ENCODE measurements around the gene CHAMP1. TPM values are rescaled to one million over a fixed set of nuclear protein-coding genes. Genes with fewer than 3 reads are reported as not detected.

CHAMP1 gene
- total and polyA plus RNA-seq, 2 of the 13 experiments (the other 11 are each of a cell fraction or from before 2014, with no cell fraction given) = 8.4 to 9.7 TPM

GRCh38 chr13:114341003-114341777 lies 26.9 kb downstream of the CHAMP1 start (continued):
- TF ChIP-seq, protein P1, sequence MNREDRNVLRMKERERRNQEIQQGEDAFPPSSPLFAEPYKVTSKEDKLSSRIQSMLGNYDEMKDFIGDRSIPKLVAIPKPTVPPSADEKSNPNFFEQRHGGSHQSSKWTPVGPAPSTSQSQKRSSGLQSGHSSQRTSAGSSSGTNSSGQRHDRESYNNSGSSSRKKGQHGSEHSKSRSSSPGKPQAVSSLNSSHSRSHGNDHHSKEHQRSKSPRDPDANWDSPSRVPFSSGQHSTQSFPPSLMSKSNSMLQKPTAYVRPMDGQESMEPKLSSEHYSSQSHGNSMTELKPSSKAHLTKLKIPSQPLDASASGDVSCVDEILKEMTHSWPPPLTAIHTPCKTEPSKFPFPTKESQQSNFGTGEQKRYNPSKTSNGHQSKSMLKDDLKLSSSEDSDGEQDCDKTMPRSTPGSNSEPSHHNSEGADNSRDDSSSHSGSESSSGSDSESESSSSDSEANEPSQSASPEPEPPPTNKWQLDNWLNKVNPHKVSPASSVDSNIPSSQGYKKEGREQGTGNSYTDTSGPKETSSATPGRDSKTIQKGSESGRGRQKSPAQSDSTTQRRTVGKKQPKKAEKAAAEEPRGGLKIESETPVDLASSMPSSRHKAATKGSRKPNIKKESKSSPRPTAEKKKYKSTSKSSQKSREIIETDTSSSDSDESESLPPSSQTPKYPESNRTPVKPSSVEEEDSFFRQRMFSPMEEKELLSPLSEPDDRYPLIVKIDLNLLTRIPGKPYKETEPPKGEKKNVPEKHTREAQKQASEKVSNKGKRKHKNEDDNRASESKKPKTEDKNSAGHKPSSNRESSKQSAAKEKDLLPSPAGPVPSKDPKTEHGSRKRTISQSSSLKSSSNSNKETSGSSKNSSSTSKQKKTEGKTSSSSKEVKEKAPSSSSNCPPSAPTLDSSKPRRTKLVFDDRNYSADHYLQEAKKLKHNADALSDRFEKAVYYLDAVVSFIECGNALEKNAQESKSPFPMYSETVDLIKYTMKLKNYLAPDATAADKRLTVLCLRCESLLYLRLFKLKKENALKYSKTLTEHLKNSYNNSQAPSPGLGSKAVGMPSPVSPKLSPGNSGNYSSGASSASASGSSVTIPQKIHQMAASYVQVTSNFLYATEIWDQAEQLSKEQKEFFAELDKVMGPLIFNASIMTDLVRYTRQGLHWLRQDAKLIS (CRISPR knock-in tag; IDR thresholded peaks at IDR 0.05) = no peak
- TF ChIP-seq AHR (CRISPR knock-in tag; IDR thresholded peaks at IDR 0.05) = no peak
- no peak for TF ChIP-seq ZNF558 (CRISPR knock-in tag; IDR thresholded peaks at IDR 0.05; ENCODE audit: borderline replicate concordance)
- TF ChIP-seq ZSCAN21 (CRISPR knock-in tag; IDR thresholded peaks at IDR 0.05; ENCODE audit: borderline replicate concordance) = no peak
- no peak for TF ChIP-seq ZNF282 (IDR thresholded peaks at IDR 0.05; ENCODE audit: partially characterized antibody)
- no peak for TF ChIP-seq MAX (IDR thresholded peaks at IDR 0.05)
- no peak for TF ChIP-seq TMF1 (CRISPR knock-in tag; IDR thresholded peaks at IDR 0.05; ENCODE audit: low read depth)
- TF ChIP-seq ATF5 (CRISPR knock-in tag; IDR thresholded peaks at IDR 0.05; ENCODE audit: low read depth) = no peak
- TF ChIP-seq ZNF747 (CRISPR knock-in tag; IDR thresholded peaks at IDR 0.05; ENCODE audit: borderline replicate concordance) = no peak
- no peak for TF ChIP-seq HMGXB4 (CRISPR knock-in tag; IDR thresholded peaks at IDR 0.05; ENCODE audit: borderline replicate concordance in 1 of 2, low read depth in 1 of 2)
- no peak for TF ChIP-seq IRX3 (CRISPR knock-in tag; IDR thresholded peaks at IDR 0.05; ENCODE audit: borderline replicate concordance, low read depth)
- TF ChIP-seq ZKSCAN5 (CRISPR knock-in tag; IDR thresholded peaks at IDR 0.05) = no peak
- no peak for TF ChIP-seq FOXC1 (CRISPR knock-in tag; IDR thresholded peaks at IDR 0.05; ENCODE audit: borderline replicate concordance)
- TF ChIP-seq, protein P2, sequence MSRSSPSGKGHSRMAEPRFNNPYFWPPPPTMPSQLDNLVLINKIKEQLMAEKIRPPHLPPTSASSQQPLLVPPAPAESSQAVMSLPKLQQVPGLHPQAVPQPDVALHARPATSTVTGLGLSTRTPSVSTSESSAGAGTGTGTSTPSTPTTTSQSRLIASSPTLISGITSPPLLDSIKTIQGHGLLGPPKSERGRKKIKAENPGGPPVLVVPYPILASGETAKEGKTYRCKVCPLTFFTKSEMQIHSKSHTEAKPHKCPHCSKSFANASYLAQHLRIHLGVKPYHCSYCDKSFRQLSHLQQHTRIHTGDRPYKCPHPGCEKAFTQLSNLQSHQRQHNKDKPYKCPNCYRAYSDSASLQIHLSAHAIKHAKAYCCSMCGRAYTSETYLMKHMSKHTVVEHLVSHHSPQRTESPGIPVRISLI (CRISPR knock-in tag; IDR thresholded peaks at IDR 0.05; ENCODE audit: borderline replicate concordance) = no peak
- TF ChIP-seq, protein P3, sequence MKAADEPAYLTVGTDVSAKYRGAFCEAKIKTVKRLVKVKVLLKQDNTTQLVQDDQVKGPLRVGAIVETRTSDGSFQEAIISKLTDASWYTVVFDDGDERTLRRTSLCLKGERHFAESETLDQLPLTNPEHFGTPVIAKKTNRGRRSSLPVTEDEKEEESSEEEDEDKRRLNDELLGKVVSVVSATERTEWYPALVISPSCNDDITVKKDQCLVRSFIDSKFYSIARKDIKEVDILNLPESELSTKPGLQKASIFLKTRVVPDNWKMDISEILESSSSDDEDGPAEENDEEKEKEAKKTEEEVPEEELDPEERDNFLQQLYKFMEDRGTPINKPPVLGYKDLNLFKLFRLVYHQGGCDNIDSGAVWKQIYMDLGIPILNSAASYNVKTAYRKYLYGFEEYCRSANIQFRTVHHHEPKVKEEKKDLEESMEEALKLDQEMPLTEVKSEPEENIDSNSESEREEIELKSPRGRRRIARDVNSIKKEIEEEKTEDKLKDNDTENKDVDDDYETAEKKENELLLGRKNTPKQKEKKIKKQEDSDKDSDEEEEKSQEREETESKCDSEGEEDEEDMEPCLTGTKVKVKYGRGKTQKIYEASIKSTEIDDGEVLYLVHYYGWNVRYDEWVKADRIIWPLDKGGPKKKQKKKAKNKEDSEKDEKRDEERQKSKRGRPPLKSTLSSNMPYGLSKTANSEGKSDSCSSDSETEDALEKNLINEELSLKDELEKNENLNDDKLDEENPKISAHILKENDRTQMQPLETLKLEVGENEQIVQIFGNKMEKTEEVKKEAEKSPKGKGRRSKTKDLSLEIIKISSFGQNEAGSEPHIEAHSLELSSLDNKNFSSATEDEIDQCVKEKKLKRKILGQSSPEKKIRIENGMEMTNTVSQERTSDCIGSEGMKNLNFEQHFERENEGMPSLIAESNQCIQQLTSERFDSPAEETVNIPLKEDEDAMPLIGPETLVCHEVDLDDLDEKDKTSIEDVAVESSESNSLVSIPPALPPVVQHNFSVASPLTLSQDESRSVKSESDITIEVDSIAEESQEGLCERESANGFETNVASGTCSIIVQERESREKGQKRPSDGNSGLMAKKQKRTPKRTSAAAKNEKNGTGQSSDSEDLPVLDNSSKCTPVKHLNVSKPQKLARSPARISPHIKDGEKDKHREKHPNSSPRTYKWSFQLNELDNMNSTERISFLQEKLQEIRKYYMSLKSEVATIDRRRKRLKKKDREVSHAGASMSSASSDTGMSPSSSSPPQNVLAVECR (CRISPR knock-in tag; IDR thresholded peaks at IDR 0.05; ENCODE audit: borderline replicate concordance) = no peak
